ENCODE data around the gene ATG14.

GRCh38 chr14:55449116-55449515 lies 37.5 kb upstream of the ATG14 start:
- TF ChIP-seq CTCF (IDR thresholded peaks at IDR 0.05; ENCODE audit: low read depth, low read length): no peak
- TF ChIP-seq POLR2A (IDR thresholded peaks at IDR 0.05; ENCODE audit: extremely low read depth, insufficient read length): no peak
- TF ChIP-seq MAX (IDR thresholded peaks at IDR 0.05; ENCODE audit: low read depth, low read length): no peak

Measured in NB4 (cell line).